ENCODE results near the gene ZNF770. TPM values are rescaled to one million over a fixed set of nuclear protein-coding genes. Genes with fewer than 3 reads are reported as not detected.

ZNF770 gene
- total RNA-seq, 1 experiment from 2014 or later = 70.7 TPM

DNA sequence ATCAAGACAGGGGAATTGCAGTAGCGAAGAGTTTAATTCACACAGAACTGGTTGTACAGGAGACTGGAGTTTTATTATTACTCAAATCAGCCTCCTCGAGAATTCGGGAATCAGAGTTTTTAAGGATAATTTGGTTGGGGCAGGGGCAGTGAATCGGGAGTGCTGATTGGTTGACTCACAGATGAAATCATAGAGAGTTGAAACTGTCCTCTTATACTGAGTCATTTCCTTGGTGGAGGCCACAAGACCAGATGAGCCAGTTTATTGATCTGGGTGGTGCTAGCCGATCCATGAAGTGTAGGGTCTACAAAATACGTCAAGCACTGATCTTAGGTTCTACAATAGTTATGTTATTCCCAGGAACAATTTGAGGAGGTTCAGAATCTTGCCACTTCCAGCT is 5.3 kb upstream of the ZNF770 start:
- DNase-seq (ENCODE audit: low read depth, low spot score) (peak; percentile 63), ATAC-seq (peak; percentile 60)
- Histone ChIP-seq H3K4me2 (ENCODE audit: low read length) (peak overlapping the region; percentile 66), H3K9me3 (ENCODE audit: control insufficient read depth in 1 of 2, insufficient read depth in 1 of 2, low read depth in 1 of 2, low read length in 2 of 2) (no peaks in the 10 kb centered on the region), H3K27me3 (ENCODE audit: insufficient read depth, low read length) (no peaks in the 10 kb centered on the region), H3K4me3 (replicated peaks in 1 of 2; ENCODE audit: low read depth in 1 of 2, low read length in 2 of 2) (peak overlapping the region in 1 of 2 experiments; percentile 25; a peak in 1 of 4 replicates), H3K36me3 (ENCODE audit: control insufficient read depth in 1 of 2, insufficient read depth in 2 of 2, low read length in 2 of 2) (no peaks in the 10 kb centered on the region), H3K4me1 (ENCODE audit: control insufficient read depth in 1 of 2, insufficient read depth in 2 of 2, low read length in 2 of 2) (peaks cover 22 to 50% of the 10 kb centered on the region in 2 experiments), H3K9me2 (ENCODE audit: insufficient read depth) (no peaks in the 10 kb centered on the region), H2AFZ (ENCODE audit: low read depth, low read length, poor library complexity, severe bottlenecking) (peak overlapping the region; percentile 63), H3K9ac (ENCODE audit: low read length) (0 out of 2 replicates have a peak overlapping the region, but pooled peaks have one; percentile 14), H3K27ac (ENCODE audit: low read depth, low read length) (peak overlapping the region; percentile 33; the same call in 1 of the 2 replicates), H3K79me2 (ENCODE audit: insufficient read depth, low read length) (no peaks in the 10 kb centered on the region), H4K20me1 (ENCODE audit: insufficient read depth) (no peaks in the 10 kb centered on the region)
- BruUV-seq (replicated peaks) = no TSS peak
- intact Hi-C loops (cut with micrococcal nuclease) = no loop called here
- ChIA-PET CTCF (interaction anchor here (2.3 kb wide), 1 partner anchor 24 kb away, joined by 10 read pairs; the partner anchor contains the start of gene AQR), RAD21 (ENCODE audit: low non-redundant PET in 1 of 2, low total read pairs in 2 of 2, uncharacterized antibody in 2 of 2, unreplicated experiment in 2 of 2) (no interaction called here), POLR2A (no interaction called here)
- TF ChIP-seq EGR1 (IDR thresholded peaks at IDR 0.05; ENCODE audit: low read depth) = no peak
- no peak for TF ChIP-seq CEBPB (IDR thresholded peaks at IDR 0.05; ENCODE audit: low read depth)
- TF ChIP-seq RAD21 (IDR thresholded peaks at IDR 0.05; ENCODE audit: low read depth) = no peak
- peak; percentile 83 for TF ChIP-seq SP1 (IDR thresholded peaks at IDR 0.05; ENCODE audit: low read depth)
- TF ChIP-seq SRF (IDR thresholded peaks at IDR 0.05; ENCODE audit: low read depth) = no peak
- no peak for TF ChIP-seq EZH2 (IDR thresholded peaks at IDR 0.05)
- TF ChIP-seq JUND (IDR thresholded peaks at IDR 0.05) = peak; percentile 74
- TF ChIP-seq, protein P1, sequence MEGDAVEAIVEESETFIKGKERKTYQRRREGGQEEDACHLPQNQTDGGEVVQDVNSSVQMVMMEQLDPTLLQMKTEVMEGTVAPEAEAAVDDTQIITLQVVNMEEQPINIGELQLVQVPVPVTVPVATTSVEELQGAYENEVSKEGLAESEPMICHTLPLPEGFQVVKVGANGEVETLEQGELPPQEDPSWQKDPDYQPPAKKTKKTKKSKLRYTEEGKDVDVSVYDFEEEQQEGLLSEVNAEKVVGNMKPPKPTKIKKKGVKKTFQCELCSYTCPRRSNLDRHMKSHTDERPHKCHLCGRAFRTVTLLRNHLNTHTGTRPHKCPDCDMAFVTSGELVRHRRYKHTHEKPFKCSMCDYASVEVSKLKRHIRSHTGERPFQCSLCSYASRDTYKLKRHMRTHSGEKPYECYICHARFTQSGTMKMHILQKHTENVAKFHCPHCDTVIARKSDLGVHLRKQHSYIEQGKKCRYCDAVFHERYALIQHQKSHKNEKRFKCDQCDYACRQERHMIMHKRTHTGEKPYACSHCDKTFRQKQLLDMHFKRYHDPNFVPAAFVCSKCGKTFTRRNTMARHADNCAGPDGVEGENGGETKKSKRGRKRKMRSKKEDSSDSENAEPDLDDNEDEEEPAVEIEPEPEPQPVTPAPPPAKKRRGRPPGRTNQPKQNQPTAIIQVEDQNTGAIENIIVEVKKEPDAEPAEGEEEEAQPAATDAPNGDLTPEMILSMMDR (IDR thresholded peaks at IDR 0.05 in 2 of 3, conservative IDR thresholded peaks at IDR 0.05 in 1 of 3; ENCODE audit: borderline replicate concordance in 1 of 3, insufficient read depth in 1 of 3, low read depth in 2 of 3, low read length in 2 of 3) = no peak
- TF ChIP-seq POLR2AphosphoS5 (IDR thresholded peaks at IDR 0.05; ENCODE audit: low read depth, low read length) = peak; percentile 43
- no peak for TF ChIP-seq YY1 (IDR thresholded peaks at IDR 0.05; ENCODE audit: extremely low read depth, insufficient replicate concordance, low read depth, low read length)
- TF ChIP-seq SIN3A (IDR thresholded peaks at IDR 0.05; ENCODE audit: low read depth) = no peak
- TF ChIP-seq, protein P2, sequence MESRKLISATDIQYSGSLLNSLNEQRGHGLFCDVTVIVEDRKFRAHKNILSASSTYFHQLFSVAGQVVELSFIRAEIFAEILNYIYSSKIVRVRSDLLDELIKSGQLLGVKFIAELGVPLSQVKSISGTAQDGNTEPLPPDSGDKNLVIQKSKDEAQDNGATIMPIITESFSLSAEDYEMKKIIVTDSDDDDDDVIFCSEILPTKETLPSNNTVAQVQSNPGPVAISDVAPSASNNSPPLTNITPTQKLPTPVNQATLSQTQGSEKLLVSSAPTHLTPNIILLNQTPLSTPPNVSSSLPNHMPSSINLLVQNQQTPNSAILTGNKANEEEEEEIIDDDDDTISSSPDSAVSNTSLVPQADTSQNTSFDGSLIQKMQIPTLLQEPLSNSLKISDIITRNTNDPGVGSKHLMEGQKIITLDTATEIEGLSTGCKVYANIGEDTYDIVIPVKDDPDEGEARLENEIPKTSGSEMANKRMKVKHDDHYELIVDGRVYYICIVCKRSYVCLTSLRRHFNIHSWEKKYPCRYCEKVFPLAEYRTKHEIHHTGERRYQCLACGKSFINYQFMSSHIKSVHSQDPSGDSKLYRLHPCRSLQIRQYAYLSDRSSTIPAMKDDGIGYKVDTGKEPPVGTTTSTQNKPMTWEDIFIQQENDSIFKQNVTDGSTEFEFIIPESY (IDR thresholded peaks at IDR 0.05; ENCODE audit: extremely low read depth, insufficient replicate concordance, low read length) = no peak
- TF ChIP-seq CBX3 (IDR thresholded peaks at IDR 0.05; ENCODE audit: low read depth) = peak; percentile 40; the same call in 1 of the 2 replicates
- TF ChIP-seq, protein P3, sequence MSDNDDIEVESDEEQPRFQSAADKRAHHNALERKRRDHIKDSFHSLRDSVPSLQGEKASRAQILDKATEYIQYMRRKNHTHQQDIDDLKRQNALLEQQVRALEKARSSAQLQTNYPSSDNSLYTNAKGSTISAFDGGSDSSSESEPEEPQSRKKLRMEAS (IDR thresholded peaks at IDR 0.05) = 0 out of 2 replicates have a peak, but pooled peaks have one; percentile 14
- no peak for TF ChIP-seq ZFX (IDR thresholded peaks at IDR 0.05)
- TF ChIP-seq TCF7L2 (IDR thresholded peaks at IDR 0.05; ENCODE audit: borderline replicate concordance, extremely low read depth, insufficient read depth, insufficient read length) = no peak
- no peak for TF ChIP-seq EZH2phosphoT487 (IDR thresholded peaks at IDR 0.05; ENCODE audit: borderline replicate concordance)
- TF ChIP-seq FOSL1 (IDR thresholded peaks at IDR 0.05; ENCODE audit: low read depth) = peak; percentile 70
- no peak for TF ChIP-seq ELF1 (IDR thresholded peaks at IDR 0.05; ENCODE audit: borderline replicate concordance, low read depth)
- no peak for TF ChIP-seq ZNF274 (IDR thresholded peaks at IDR 0.05; ENCODE audit: low read depth, low read length)
- TF ChIP-seq, protein P4, sequence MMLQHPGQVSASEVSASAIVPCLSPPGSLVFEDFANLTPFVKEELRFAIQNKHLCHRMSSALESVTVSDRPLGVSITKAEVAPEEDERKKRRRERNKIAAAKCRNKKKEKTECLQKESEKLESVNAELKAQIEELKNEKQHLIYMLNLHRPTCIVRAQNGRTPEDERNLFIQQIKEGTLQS (IDR thresholded peaks at IDR 0.05) = no peak

All from HCT116 (cell line).